Mesendoderm (in vitro differentiated cells): Measurements from ENCODE around the gene ARRDC5.

ENCODE experiments used
- DNase-seq: peaks from one replicate; pipeline ENCODE4 v3.0.0; 2013
- H2AK5ac ChIP-seq: 2 replicates; pipeline ENCODE4 v1.6.1; 2013; ENCODE audit warnings: low read length, inconsistent platforms
- H2BK120ac ChIP-seq: 2 replicates; pipeline ENCODE4 v1.6.1; 2013; ENCODE audit warnings: low read depth, mild to moderate bottlenecking, low read length, moderate library complexity, mixed read lengths
- H2BK15ac ChIP-seq: replicated peaks from 2 replicates; pipeline ENCODE4 v1.6.1; 2013; ENCODE audit warnings: low read depth, mild to moderate bottlenecking, moderate library complexity
- H2BK5ac ChIP-seq: 2 replicates; pipeline ENCODE4 v1.6.1; 2013; ENCODE audit warnings: low read length, inconsistent platforms
- H3K18ac ChIP-seq: 2 replicates; pipeline ENCODE4 v1.6.1; 2013; ENCODE audit warnings: mild to moderate bottlenecking, low read length, mixed read lengths
- H3K23ac ChIP-seq: one replicate; pipeline ENCODE4 v1.6.1; 2013; ENCODE audit warnings: low read length
- H3K27ac ChIP-seq: 2 replicates; pipeline ENCODE4 v1.5.1; 2013; ENCODE audit warnings: low read depth, mild to moderate bottlenecking, inconsistent platforms, low read length, moderate library complexity
- H3K27me3 ChIP-seq: 2 replicates; pipeline ENCODE4 v1.6.1; 2013; ENCODE audit warnings: low read length, control low read depth, mild to moderate bottlenecking, inconsistent platforms; ENCODE audit not compliant: insufficient read depth, poor library complexity
- H3K36me3 ChIP-seq: 2 replicates; pipeline ENCODE4 v1.6.1; 2013; ENCODE audit warnings: low read length, inconsistent platforms; ENCODE audit not compliant: control insufficient read depth, insufficient read depth
- H3K4ac ChIP-seq: one replicate; pipeline ENCODE4 v1.6.1; 2013; ENCODE audit warnings: low read depth, mild to moderate bottlenecking, low read length, moderate library complexity
- H3K4me1 ChIP-seq: 2 replicates; pipeline ENCODE4 v1.6.1; 2013; ENCODE audit warnings: low read depth, low read length, inconsistent platforms; ENCODE audit not compliant: control insufficient read depth
- H3K4me2 ChIP-seq: 2 replicates; pipeline ENCODE4 v1.6.1; 2013; ENCODE audit warnings: low read length
- H3K4me3 ChIP-seq: 2 replicates; pipeline ENCODE4 v1.5.1; 2013; ENCODE audit warnings: mild to moderate bottlenecking, low read length
- H3K56ac ChIP-seq: one replicate; pipeline ENCODE4 v1.6.1; 2013; ENCODE audit warnings: low read length
- H3K79me1 ChIP-seq: 2 replicates; pipeline ENCODE4 v1.6.1; 2013; ENCODE audit warnings: low read length, inconsistent platforms
- H3K79me2 ChIP-seq: 2 replicates; pipeline ENCODE4 v1.6.1; 2013; ENCODE audit warnings: mild to moderate bottlenecking, low read length; ENCODE audit not compliant: control insufficient read depth, insufficient read depth
- H3K9ac ChIP-seq: 2 replicates; pipeline ENCODE4 v1.6.1; 2013; ENCODE audit warnings: low read length, inconsistent platforms
- H4K5ac ChIP-seq: one replicate; pipeline ENCODE4 v1.6.1; 2013; ENCODE audit warnings: low read length
- H4K8ac ChIP-seq: one replicate; pipeline ENCODE4 v1.6.1; 2013; ENCODE audit warnings: low read depth, mild to moderate bottlenecking, control low read depth, low read length, moderate library complexity
- WGBS: extraction: QIAGEN DNeasy Blood & Tissue Kit; methylation state at CpG from one replicate; pipeline ENCODE4 v1.1.7; 2013; ENCODE audit warnings: low lambda C conversion rate, missing lambda C conversion rate; ENCODE audit not compliant: insufficient coverage; ENCODE audit errors: extremely low coverage; 5-methylcytosine and 5-hydroxymethylcytosine counted together

Gene ARRDC5

GRCh38 chr19:4937060-4937459, 34.4 kb upstream of the ARRDC5 start:
- no CpG with 5 or more reads among the region's 7 CpGs for WGBS
- peaks cover 3% of the 10 kb centered on the region for H3K79me2 ChIP-seq

GRCh38 chr19:4935444-4935843, 32.7 kb upstream of the ARRDC5 start:
- H2BK5ac ChIP-seq: no peak overlapping the region

More at GRCh38 chr19:4937060-4937459, 34.4 kb upstream of the ARRDC5 start:
- DNase-seq: no peak
- H3K9ac ChIP-seq: no peak overlapping the region
- H3K18ac ChIP-seq: no peak overlapping the region
- H4K5ac ChIP-seq: no peak overlapping the region
- H3K27me3 ChIP-seq: no peaks in the 10 kb centered on the region
- H2BK15ac ChIP-seq: no peak overlapping the region
- no peak overlapping the region for H3K4me3 ChIP-seq
- no peak overlapping the region for H3K27ac ChIP-seq
- H3K23ac ChIP-seq: no peak overlapping the region
- no peak overlapping the region for H3K4me2 ChIP-seq
- no peak overlapping the region for H2BK120ac ChIP-seq
- no peak overlapping the region for H2AK5ac ChIP-seq
- H3K4ac ChIP-seq: no peak overlapping the region
- peaks cover 7% of the 10 kb centered on the region for H3K36me3 ChIP-seq
- H3K79me1 ChIP-seq: peaks cover 2% of the 10 kb centered on the region
- no peak overlapping the region for H3K56ac ChIP-seq
- H3K4me1 ChIP-seq: no peaks in the 10 kb centered on the region
- H4K8ac ChIP-seq: no peak overlapping the region
- no peak overlapping the region for H2BK5ac ChIP-seq

GRCh38 chr19:4933528-4933927, 30.8 kb upstream of the ARRDC5 start:
- no peak overlapping the region for H3K23ac ChIP-seq
- no peaks in the 10 kb centered on the region for H3K79me1 ChIP-seq
- peaks cover 8% of the 10 kb centered on the region for H3K36me3 ChIP-seq
- no peak overlapping the region for H2BK15ac ChIP-seq
- no peak for DNase-seq
- H3K4me3 ChIP-seq: no peak overlapping the region
- H4K8ac ChIP-seq: no peak overlapping the region
- peaks cover 2% of the 10 kb centered on the region for H3K79me2 ChIP-seq
- H3K4me2 ChIP-seq: no peak overlapping the region
- H2BK120ac ChIP-seq: no peak overlapping the region
- H3K18ac ChIP-seq: no peak overlapping the region
- H3K4me1 ChIP-seq: no peaks in the 10 kb centered on the region
- H4K5ac ChIP-seq: no peak overlapping the region
- no peak overlapping the region for H3K27ac ChIP-seq
- H3K56ac ChIP-seq: no peak overlapping the region
- no peak overlapping the region for H3K4ac ChIP-seq
- no peak overlapping the region for H2AK5ac ChIP-seq
- no CpG with 5 or more reads among the region's 7 CpGs for WGBS
- H3K9ac ChIP-seq: no peak overlapping the region
- no peaks in the 10 kb centered on the region for H3K27me3 ChIP-seq
- no peak overlapping the region for H2BK5ac ChIP-seq

More at GRCh38 chr19:4935444-4935843, 32.7 kb upstream of the ARRDC5 start:
- H4K8ac ChIP-seq: no peak overlapping the region
- H3K27me3 ChIP-seq: no peaks in the 10 kb centered on the region
- H3K18ac ChIP-seq: no peak overlapping the region
- no peak overlapping the region for H3K56ac ChIP-seq
- no peak overlapping the region for H3K4ac ChIP-seq
- no peak for DNase-seq
- peaks cover 3% of the 10 kb centered on the region for H3K79me2 ChIP-seq
- H4K5ac ChIP-seq: no peak overlapping the region
- no peak overlapping the region for H3K4me3 ChIP-seq
- WGBS: no CpG with 5 or more reads among the region's 8 CpGs
- no peak overlapping the region for H3K27ac ChIP-seq
- H3K4me2 ChIP-seq: no peak overlapping the region
- H2AK5ac ChIP-seq: no peak overlapping the region
- H3K36me3 ChIP-seq: peaks cover 10% of the 10 kb centered on the region
- no peak overlapping the region for H3K23ac ChIP-seq
- no peak overlapping the region for H2BK120ac ChIP-seq
- no peak overlapping the region for H2BK15ac ChIP-seq
- H3K4me1 ChIP-seq: no peaks in the 10 kb centered on the region
- H3K79me1 ChIP-seq: peaks cover 2% of the 10 kb centered on the region
- H3K9ac ChIP-seq: no peak overlapping the region

GRCh38 chr19:4932711-4933110, 30.0 kb upstream of the ARRDC5 start:
- Histone ChIP-seq H3K56ac (no peak overlapping the region), H3K4me1 (no peaks in the 10 kb centered on the region), H3K27me3 (no peaks in the 10 kb centered on the region), H3K79me1 (peaks cover 1% of the 10 kb centered on the region), H3K79me2 (peaks cover 5% of the 10 kb centered on the region), H2AK5ac (no peak overlapping the region), H2BK15ac (no peak overlapping the region), H3K9ac (no peak overlapping the region), H3K36me3 (peaks cover 8% of the 10 kb centered on the region), H3K4me3 (no peak overlapping the region), H2BK5ac (no peak overlapping the region), H4K8ac (no peak overlapping the region), H3K4me2 (no peak overlapping the region), H3K18ac (no peak overlapping the region), H2BK120ac (no peak overlapping the region), H4K5ac (no peak overlapping the region), H3K27ac (no peak overlapping the region), H3K4ac (no peak overlapping the region), H3K23ac (no peak overlapping the region)
- no peak for DNase-seq
- WGBS: no CpG with 5 or more reads among the region's 32 CpGs

GRCh38 chr19:4930664-4931063, 28.0 kb upstream of the ARRDC5 start:
- Histone ChIP-seq H2BK15ac (no peak overlapping the region), H3K4me1 (no peaks in the 10 kb centered on the region), H2AK5ac (no peak overlapping the region), H3K36me3 (peaks cover 8% of the 10 kb centered on the region), H3K27ac (no peak overlapping the region), H2BK5ac (no peak overlapping the region), H3K27me3 (no peaks in the 10 kb centered on the region), H3K18ac (no peak overlapping the region), H3K4me2 (no peak overlapping the region), H2BK120ac (no peak overlapping the region), H3K4me3 (no peak overlapping the region), H3K56ac (no peak overlapping the region), H3K79me2 (peaks cover 11% of the 10 kb centered on the region), H3K9ac (no peak overlapping the region), H3K4ac (no peak overlapping the region), H3K79me1 (peaks cover 3% of the 10 kb centered on the region), H3K23ac (no peak overlapping the region), H4K5ac (no peak overlapping the region), H4K8ac (no peak overlapping the region)
- no CpG with 5 or more reads among the region's 28 CpGs for WGBS
- DNase-seq: no peak

- Histone ChIP-seq H2BK5ac (no peak overlapping the region), H2BK15ac (no peak overlapping the region), H3K36me3 (peaks cover 4% of the 10 kb centered on the region), H3K79me1 (peaks cover 3% of the 10 kb centered on the region), H4K8ac (no peak overlapping the region), H3K56ac (no peak overlapping the region), H3K4me1 (no peaks in the 10 kb centered on the region), H2AK5ac (no peak overlapping the region), H3K79me2 (peaks cover 14% of the 10 kb centered on the region), H3K4me2 (no peak overlapping the region), H3K27me3 (no peaks in the 10 kb centered on the region), H3K27ac (no peak overlapping the region), H3K9ac (no peak overlapping the region), H4K5ac (no peak overlapping the region), H3K23ac (no peak overlapping the region), H2BK120ac (no peak overlapping the region), H3K18ac (no peak overlapping the region), H3K4me3 (no peak overlapping the region), H3K4ac (no peak overlapping the region)
- DNase-seq: no peak
- no CpG with 5 or more reads among the region's 22 CpGs for WGBS
Measured at GRCh38 chr19:4929186-4929585, 26.5 kb upstream of the ARRDC5 start.
